Neural crest cell (in vitro differentiated cells): ENCODE data around the gene GABRB1. TPM values are rescaled to one million over a fixed set of nuclear protein-coding genes. Genes with fewer than 3 reads are reported as not detected.

Experiments used
- DNase-seq: peaks from one replicate; pipeline ENCODE4 v3.0.0; 2021; ENCODE audit warnings: low read depth, mixed read lengths, low spot score
- H3K27ac Mint-ChIP-seq: one replicate; pipeline ENCODE4 v1.8.0; 2021; ENCODE audit warnings: mild to moderate bottlenecking, mixed read lengths; ENCODE audit not compliant: unreplicated experiment
- H3K27me3 Mint-ChIP-seq: 2 replicates; pipeline ENCODE4 v1.8.0; 2021; ENCODE audit warnings: low read depth, mild to moderate bottlenecking, mixed read lengths
- H3K36me3 Mint-ChIP-seq: 2 replicates; pipeline ENCODE4 v1.8.0; 2021; ENCODE audit warnings: low read depth, mild to moderate bottlenecking, mixed read lengths
- H3K4me1 Mint-ChIP-seq: 2 replicates; pipeline ENCODE4 v1.8.0; 2021; ENCODE audit warnings: mixed read lengths
- H3K4me3 Mint-ChIP-seq: one replicate; pipeline ENCODE4 v1.8.0; 2021; ENCODE audit warnings: mild to moderate bottlenecking, mixed read lengths
- H3K9me3 Mint-ChIP-seq: 2 replicates; pipeline ENCODE4 v1.8.0; 2021; ENCODE audit warnings: mixed read lengths
- total RNA-seq: library from RNA; stranded (reverse); gene quantifications from 2 replicates; pipeline ENCODE4 v1.2.1, GENCODE V29; 2021
- TF ChIP-seq, protein P1 (sequence below): fragments of 200-600 bp; sonication (generic); conservative IDR thresholded peaks from 2 replicates; pipeline ENCODE4 v1.5.0; 2021; ENCODE audit warnings: antibody characterized with exemption, mild to moderate bottlenecking

The GABRB1 gene
- total RNA-seq, 1 donor from 2014 or later, result not detected

DNA sequence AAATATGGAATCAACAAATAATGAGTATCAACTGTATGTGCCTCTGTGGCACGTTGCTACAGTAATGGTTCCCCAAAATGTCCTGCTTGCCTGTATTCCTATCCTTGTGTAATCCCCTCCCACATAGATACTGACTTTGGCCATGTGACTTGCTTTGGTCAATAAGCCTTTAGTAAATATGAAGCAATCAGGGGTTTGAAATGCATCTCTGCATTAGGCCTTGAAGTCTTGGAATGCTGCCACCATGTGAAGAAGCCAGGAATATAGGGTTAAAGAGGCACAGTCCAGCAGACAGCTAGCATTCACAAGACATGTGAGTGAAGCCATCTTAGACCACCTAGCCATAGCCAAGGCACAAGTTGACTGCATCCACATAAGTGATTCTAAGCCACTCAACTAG, 190.9 kb downstream of the GABRB1 start:
- TF ChIP-seq, protein P1, sequence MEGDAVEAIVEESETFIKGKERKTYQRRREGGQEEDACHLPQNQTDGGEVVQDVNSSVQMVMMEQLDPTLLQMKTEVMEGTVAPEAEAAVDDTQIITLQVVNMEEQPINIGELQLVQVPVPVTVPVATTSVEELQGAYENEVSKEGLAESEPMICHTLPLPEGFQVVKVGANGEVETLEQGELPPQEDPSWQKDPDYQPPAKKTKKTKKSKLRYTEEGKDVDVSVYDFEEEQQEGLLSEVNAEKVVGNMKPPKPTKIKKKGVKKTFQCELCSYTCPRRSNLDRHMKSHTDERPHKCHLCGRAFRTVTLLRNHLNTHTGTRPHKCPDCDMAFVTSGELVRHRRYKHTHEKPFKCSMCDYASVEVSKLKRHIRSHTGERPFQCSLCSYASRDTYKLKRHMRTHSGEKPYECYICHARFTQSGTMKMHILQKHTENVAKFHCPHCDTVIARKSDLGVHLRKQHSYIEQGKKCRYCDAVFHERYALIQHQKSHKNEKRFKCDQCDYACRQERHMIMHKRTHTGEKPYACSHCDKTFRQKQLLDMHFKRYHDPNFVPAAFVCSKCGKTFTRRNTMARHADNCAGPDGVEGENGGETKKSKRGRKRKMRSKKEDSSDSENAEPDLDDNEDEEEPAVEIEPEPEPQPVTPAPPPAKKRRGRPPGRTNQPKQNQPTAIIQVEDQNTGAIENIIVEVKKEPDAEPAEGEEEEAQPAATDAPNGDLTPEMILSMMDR, result no peak
- no peaks in the 10 kb centered on the region for H3K4me1 Mint-ChIP-seq
- no peaks in the 10 kb centered on the region for H3K9me3 Mint-ChIP-seq
- no peak overlapping the region for H3K27ac Mint-ChIP-seq
- no peaks in the 10 kb centered on the region for H3K27me3 Mint-ChIP-seq
- no peak overlapping the region for H3K4me3 Mint-ChIP-seq
- H3K36me3 Mint-ChIP-seq, result no peaks in the 10 kb centered on the region
- DNase-seq, result no peak

DNA sequence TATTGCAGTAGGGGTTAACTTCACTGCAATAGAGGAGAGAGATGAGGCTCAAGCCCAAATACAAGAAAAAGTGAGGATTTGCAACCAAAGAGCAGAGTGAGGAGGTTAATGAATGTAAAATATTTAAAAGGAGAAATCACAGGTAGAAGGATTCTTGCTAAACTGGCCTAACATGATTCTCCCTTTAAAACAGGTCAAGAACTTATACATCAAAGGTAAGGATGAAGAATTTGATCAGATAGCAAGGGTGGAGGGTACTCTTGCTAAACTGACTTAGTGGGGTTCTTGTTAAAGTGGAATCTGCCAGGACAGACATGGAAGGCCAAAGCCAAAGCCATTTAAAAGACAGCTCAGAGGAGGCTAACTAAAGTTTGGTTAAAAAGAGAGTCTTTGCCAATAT, 193.0 kb downstream of the GABRB1 start:
- H3K4me3 Mint-ChIP-seq, result no peak overlapping the region
- no peaks in the 10 kb centered on the region for H3K9me3 Mint-ChIP-seq
- DNase-seq, result no peak
- H3K27ac Mint-ChIP-seq, result no peak overlapping the region
- no peaks in the 10 kb centered on the region for H3K4me1 Mint-ChIP-seq
- TF ChIP-seq, protein P1, result no peak
- no peaks in the 10 kb centered on the region for H3K27me3 Mint-ChIP-seq
- no peaks in the 10 kb centered on the region for H3K36me3 Mint-ChIP-seq

DNA sequence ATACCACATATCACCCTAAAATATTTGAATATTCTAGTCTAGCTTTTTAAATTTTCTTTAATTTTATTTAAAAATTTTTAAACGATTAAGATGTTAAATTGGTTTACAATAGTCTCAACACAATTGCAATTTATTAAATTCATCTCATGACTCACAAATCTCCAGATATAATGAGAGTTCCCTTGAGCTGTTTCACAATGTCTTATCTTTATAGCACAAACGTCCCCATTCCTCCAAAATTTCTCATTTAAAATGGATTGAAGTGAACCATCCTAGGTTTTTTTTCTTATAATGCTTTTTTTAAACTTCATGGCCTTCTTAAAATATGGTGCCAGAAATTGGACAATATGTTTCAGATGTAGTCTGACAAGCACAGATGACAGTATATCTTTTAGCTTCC, 204.4 kb downstream of the GABRB1 start:
- H3K27ac Mint-ChIP-seq, result no peak overlapping the region
- TF ChIP-seq, protein P1, result no peak
- H3K27me3 Mint-ChIP-seq, result no peaks in the 10 kb centered on the region

DNA sequence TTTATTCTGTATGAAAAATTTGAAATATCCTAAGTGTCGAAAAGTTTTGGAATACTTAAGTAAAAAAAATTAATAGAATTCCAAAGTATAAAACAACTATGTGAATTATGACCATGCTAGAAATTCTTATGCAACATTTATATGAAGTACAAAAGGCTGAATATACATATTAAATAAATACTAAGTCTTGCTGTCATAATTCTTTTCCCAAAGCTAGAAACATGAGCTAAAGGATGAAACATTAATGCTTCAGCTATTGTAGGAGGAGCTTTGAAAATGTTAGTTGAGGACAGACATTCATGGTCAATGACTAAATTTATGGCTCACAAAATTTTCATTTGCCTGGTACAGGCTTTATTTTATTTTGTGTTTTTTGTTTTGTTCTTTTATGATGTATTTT, 207.3 kb downstream of the GABRB1 start:
- no peaks in the 10 kb centered on the region for H3K36me3 Mint-ChIP-seq
- H3K27ac Mint-ChIP-seq, result no peak overlapping the region
- DNase-seq, result no peak
- TF ChIP-seq, protein P1, result no peak
- no peak overlapping the region for H3K4me3 Mint-ChIP-seq
- H3K9me3 Mint-ChIP-seq, result no peaks in the 10 kb centered on the region
- H3K27me3 Mint-ChIP-seq, result no peaks in the 10 kb centered on the region
- H3K4me1 Mint-ChIP-seq, result no peaks in the 10 kb centered on the region

More for the DNA sequence above, 204.4 kb downstream of the GABRB1 start:
- H3K36me3 Mint-ChIP-seq, result no peaks in the 10 kb centered on the region
- no peaks in the 10 kb centered on the region for H3K4me1 Mint-ChIP-seq
- no peaks in the 10 kb centered on the region for H3K9me3 Mint-ChIP-seq
- H3K4me3 Mint-ChIP-seq, result no peak overlapping the region
- DNase-seq, result no peak

DNA sequence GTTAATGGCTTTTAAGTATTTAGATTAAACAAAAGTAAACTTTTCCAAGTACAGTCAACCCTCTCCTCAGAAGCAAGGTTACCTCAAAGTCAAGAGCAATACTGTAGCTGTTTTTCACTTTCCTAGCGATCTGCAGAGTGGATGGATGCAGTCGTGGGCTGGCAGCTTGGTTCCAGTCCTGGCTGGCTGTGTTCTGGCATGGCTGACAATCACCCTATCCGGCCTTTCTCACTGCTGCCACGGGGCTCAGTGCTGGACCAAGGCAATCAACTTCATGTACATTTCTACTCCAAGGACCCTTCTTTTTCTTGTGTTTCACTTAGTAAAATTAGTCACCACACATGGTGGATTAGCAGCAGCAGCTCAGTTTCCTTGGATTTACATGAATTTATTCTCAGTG, 208.3 kb downstream of the GABRB1 start:
- H3K36me3 Mint-ChIP-seq, result no peaks in the 10 kb centered on the region
- H3K27ac Mint-ChIP-seq, result no peak overlapping the region
- no peaks in the 10 kb centered on the region for H3K4me1 Mint-ChIP-seq
- DNase-seq, result no peak
- TF ChIP-seq, protein P1, result no peak
- peaks cover under 1% of the 10 kb centered on the region for H3K27me3 Mint-ChIP-seq
- H3K4me3 Mint-ChIP-seq, result no peak overlapping the region
- H3K9me3 Mint-ChIP-seq, result no peaks in the 10 kb centered on the region
